GM19324 (cell line): ENCODE measurements around the gene CXorf66.
"Not testable (repeated sequence)": the region's sequence is repeated elsewhere in the genome, so short reads cannot be mapped to it uniquely, and the experiment has no call there.

Source experiments
- ATAC-seq: cut with Tn5 transposase; IDR thresholded peaks from one replicate; pipeline ENCODE4 v1.9.1; 2021; ENCODE audit warnings: mild to moderate bottlenecking, moderate library complexity; ENCODE audit not compliant: unreplicated experiment, low FRiP score

CXorf66 gene

GRCh38 chrX:139930401-139930800 is 34.9 kb downstream of the CXorf66 start:
- no peak for ATAC-seq

- ATAC-seq = no peak
Measured at GRCh38 chrX:139929876-139930275, 35.4 kb downstream of the CXorf66 start.

GRCh38 chrX:139924696-139925095 is 40.6 kb downstream of the CXorf66 start:
- no peak for ATAC-seq

- no peak for ATAC-seq
Measured at GRCh38 chrX:139924069-139924695, 41.1 kb downstream of the CXorf66 start.

- ATAC-seq = not testable (repeated sequence)
Measured at GRCh38 chrX:139921142-139921541, 44.2 kb downstream of the CXorf66 start.

- no peak for ATAC-seq
Measured at GRCh38 chrX:139920316-139920715, 45.0 kb downstream of the CXorf66 start.

GRCh38 chrX:139914421-139914820 is 50.9 kb downstream of the CXorf66 start:
- ATAC-seq = no peak

GRCh38 chrX:139909712-139910111 is 55.6 kb downstream of the CXorf66 start:
- ATAC-seq = no peak

GRCh38 chrX:139907078-139907477 is 58.2 kb downstream of the CXorf66 start:
- ATAC-seq = no peak

- no peak for ATAC-seq
Measured at GRCh38 chrX:139905743-139906142, 59.6 kb downstream of the CXorf66 start.
